Epithelial cell of esophagus (primary cell): ENCODE results near the gene LRPAP1.

Experiments
- DNase-seq: peaks from one replicate; pipeline ENCODE4 v3.0.0; 2010; ENCODE audit warnings: low read depth
- H3K4me3 ChIP-seq: 2 replicates; pipeline ENCODE4 v1.5.1; 2011; ENCODE audit warnings: mild to moderate bottlenecking, low read length, control low read depth
- TF ChIP-seq, protein P1 (sequence below): IDR thresholded peaks from 2 replicates; pipeline ENCODE4 v1.5.1; 2011; ENCODE audit warnings: low read depth, mild to moderate bottlenecking, low read length, control low read depth, inconsistent platforms; ENCODE audit not compliant: insufficient read depth; ENCODE audit errors: missing control alignments

Gene LRPAP1

DNA sequence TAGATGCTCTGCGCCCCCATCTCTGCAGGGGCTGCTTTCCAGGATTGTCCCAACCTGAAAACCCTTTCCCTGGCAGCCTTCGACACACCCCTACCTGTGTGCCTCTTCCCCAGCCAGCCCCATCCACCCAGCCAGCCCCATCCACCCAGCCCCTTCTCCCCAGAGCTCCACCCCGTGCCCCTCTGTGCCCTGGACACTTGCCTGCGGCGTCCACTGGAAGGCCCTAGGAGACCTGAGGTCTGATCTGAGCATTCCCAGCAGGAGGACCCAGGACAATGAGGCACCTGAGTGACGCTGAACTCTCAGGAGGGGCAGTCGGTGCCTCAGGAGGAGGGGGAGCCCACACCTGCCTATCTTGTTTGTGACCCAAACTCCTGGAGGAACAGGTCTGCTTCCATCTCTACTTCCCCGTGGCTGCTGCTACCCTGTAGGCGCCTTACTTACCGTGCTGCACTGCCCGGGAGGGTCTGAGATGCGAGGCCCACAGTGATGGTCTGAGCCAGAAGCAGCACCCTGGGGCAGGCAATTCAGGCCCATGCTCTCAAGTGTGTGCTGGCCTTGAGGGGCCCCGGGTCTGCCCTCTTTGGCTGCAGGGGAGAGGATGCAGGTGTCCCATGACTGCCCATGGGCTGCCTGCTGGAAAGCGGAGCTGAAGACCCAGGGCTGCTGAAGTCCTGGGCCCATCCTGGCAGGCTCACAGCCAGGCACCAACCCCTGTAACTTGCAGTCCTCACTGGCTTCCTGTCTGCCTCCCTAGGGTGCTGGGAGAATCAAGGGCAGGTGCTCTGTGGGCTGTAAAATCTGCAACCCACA is 4.9 kb downstream of the LRPAP1 start:
- no peak overlapping the region for H3K4me3 ChIP-seq

DNA sequence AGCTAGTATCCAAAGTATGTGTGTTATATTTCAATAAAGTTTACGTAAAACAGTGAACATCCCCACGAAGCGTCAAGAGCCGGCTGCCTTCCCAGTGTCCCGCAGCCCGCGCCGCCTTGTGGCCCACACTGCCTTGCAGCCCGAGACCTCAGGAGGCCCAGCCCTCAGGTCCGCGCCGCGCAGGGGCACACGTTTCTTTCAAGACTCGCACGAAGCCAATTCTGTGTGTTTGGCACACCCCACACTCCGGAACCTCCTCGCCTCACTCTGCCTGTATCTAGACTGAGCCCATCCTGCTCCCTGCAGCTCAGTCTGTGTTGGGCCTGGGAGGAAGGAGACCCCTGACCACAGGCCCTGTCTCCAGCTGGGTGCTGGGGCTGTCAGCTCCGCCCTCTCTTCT is 5.8 kb downstream of the LRPAP1 start:
- TF ChIP-seq, protein P1, sequence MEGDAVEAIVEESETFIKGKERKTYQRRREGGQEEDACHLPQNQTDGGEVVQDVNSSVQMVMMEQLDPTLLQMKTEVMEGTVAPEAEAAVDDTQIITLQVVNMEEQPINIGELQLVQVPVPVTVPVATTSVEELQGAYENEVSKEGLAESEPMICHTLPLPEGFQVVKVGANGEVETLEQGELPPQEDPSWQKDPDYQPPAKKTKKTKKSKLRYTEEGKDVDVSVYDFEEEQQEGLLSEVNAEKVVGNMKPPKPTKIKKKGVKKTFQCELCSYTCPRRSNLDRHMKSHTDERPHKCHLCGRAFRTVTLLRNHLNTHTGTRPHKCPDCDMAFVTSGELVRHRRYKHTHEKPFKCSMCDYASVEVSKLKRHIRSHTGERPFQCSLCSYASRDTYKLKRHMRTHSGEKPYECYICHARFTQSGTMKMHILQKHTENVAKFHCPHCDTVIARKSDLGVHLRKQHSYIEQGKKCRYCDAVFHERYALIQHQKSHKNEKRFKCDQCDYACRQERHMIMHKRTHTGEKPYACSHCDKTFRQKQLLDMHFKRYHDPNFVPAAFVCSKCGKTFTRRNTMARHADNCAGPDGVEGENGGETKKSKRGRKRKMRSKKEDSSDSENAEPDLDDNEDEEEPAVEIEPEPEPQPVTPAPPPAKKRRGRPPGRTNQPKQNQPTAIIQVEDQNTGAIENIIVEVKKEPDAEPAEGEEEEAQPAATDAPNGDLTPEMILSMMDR, result no peak
- no peak for DNase-seq
- H3K4me3 ChIP-seq, result no peak overlapping the region

More for the DNA sequence above, 4.9 kb downstream of the LRPAP1 start:
- TF ChIP-seq, protein P1, result no peak
- no peak for DNase-seq

DNA sequence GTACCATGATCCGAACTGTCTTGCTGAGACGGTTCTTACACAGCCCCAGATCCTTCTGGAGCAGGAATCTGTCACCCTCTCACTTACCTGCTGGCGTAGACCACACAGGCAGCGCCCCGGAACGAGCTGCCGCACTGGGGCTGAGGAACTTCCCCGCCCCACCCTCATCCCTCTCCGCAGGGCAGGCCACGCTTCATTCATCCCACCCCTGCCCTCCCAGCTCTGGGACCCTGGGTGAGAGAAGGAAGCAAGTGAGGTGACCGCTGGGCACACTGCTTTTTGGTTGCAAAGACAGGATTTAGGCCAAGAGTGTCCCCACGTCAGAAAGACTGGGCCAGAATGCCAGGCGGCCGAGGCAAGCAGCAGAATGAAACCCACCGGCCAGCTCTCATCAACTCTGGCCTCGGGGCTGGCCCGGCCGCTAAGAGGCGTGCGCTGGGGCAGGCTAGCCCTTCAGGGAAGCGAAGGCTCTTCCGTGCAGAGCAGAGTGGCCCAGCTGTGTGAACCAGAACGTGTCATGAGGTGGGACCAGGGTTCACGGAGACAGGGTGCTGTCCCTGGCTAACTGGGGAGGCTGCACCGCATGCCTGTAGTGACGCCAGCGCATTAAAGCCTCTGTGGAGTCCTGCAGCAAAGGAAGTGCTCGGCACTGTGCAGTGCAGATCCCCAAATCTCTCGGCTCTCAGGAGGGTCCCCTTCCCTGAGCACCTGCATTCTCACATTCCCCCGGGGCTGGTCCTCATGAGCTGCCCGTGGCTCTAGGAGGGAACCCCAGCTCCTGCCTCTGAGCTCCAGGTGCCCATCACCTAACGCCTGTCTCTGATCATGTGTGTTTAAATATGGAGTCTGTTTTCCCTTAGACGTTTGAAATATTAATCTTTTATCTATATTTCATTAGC is 6.4 kb downstream of the LRPAP1 start:
- TF ChIP-seq, protein P1, result no peak
- no peak for DNase-seq
- no peak overlapping the region for H3K4me3 ChIP-seq

GRCh38 chr4:3524920-3525319 is 7.3 kb downstream of the LRPAP1 start:
- no peak overlapping the region for H3K4me3 ChIP-seq
- DNase-seq, result no peak
- TF ChIP-seq, protein P1, result no peak

DNA sequence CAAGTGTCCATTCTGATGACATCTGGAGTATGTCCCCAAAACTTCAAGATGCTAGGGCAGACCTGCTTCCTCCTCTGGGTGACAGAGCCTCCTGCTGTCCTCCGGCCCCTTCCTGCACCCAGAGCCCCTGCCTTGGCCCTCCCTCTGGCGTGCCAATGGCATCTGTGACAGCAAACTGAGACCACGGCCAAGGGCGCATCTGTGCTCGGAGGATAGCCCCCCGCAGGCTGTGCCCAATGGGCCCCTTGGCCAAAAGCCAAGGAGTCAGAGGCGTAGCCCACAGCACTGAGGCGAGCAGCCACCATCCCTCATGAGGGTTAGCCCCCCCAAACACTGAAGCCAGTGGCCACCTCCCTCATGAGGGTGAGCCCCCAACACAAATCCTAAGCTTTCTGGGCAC is 7.9 kb downstream of the LRPAP1 start:
- DNase-seq, result no peak
- TF ChIP-seq, protein P1, result no peak
- H3K4me3 ChIP-seq, result no peak overlapping the region

DNA sequence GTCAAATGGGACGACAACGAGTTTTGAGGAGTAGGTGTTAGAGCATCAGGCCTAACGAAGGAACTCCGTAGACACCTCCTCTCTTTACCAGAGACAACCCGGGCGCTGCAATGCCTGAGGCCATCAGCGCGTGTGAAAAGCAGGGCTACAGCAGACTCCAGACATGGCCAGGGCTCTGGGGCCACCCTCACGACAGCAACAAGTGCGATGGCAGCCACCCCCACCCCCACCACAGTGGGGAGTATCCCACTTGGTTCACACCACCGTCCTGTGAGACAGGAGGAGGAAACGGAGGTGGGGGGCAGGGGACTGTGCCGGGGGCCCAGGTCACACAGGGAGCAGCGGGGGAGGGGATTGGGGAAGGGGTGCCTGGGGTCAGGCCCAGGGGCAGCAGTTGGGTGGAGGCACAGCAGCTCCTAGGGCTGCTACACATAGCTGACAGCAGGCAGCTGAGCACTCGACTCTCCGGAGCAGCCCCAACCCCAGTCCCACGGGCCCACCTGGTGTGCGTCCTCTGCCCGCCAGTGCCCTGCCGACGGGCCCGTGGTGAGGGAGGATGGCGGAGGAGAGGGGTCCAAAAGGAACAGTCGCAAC is 8.5 kb downstream of the LRPAP1 start:
- no peak for DNase-seq

More for the DNA sequence above, 8.5 kb downstream of the LRPAP1 start:
- TF ChIP-seq, protein P1, result no peak
- no peak overlapping the region for H3K4me3 ChIP-seq
